GM12873 (cell line): ENCODE results near the gene CACNA1E.

Source experiments
- TF ChIP-seq, protein P1 (sequence below): IDR thresholded peaks from 2 replicates; pipeline ENCODE4 v1.5.1; 2012; ENCODE audit warnings: low read depth, mild to moderate bottlenecking, moderate library complexity, low read length, control low read depth; ENCODE audit not compliant: insufficient read depth; ENCODE audit errors: missing control alignments

CACNA1E gene

GRCh38 chr1:181817091-181817490 is 333.8 kb downstream of the CACNA1E start:
- TF ChIP-seq, protein P1, sequence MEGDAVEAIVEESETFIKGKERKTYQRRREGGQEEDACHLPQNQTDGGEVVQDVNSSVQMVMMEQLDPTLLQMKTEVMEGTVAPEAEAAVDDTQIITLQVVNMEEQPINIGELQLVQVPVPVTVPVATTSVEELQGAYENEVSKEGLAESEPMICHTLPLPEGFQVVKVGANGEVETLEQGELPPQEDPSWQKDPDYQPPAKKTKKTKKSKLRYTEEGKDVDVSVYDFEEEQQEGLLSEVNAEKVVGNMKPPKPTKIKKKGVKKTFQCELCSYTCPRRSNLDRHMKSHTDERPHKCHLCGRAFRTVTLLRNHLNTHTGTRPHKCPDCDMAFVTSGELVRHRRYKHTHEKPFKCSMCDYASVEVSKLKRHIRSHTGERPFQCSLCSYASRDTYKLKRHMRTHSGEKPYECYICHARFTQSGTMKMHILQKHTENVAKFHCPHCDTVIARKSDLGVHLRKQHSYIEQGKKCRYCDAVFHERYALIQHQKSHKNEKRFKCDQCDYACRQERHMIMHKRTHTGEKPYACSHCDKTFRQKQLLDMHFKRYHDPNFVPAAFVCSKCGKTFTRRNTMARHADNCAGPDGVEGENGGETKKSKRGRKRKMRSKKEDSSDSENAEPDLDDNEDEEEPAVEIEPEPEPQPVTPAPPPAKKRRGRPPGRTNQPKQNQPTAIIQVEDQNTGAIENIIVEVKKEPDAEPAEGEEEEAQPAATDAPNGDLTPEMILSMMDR, result no peak

- TF ChIP-seq, protein P1, result no peak
These were observed 335.1 kb downstream of the CACNA1E start for GRCh38 chr1:181818459-181818858.

GRCh38 chr1:181818943-181819342 is 335.6 kb downstream of the CACNA1E start:
- TF ChIP-seq, protein P1, result no peak

DNA sequence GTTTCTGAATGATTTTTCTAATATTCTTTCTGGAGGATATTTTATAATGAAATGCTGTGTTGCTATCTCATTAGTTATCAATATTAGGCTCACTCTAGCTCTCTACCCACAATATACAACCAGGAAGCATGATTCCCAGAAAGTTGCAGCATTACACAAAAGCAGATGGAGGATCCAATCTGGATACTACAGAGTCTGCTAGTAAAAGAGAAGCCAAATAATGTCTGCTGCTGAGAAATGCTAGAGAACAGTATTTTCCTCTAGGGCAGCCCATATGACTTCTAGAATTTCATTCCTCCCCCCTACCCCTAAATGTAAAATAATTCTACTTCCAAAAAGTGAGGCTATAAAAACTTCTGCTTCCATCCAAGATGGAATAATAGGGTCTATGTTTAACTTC is 338.4 kb downstream of the CACNA1E start:
- TF ChIP-seq, protein P1, result no peak

DNA sequence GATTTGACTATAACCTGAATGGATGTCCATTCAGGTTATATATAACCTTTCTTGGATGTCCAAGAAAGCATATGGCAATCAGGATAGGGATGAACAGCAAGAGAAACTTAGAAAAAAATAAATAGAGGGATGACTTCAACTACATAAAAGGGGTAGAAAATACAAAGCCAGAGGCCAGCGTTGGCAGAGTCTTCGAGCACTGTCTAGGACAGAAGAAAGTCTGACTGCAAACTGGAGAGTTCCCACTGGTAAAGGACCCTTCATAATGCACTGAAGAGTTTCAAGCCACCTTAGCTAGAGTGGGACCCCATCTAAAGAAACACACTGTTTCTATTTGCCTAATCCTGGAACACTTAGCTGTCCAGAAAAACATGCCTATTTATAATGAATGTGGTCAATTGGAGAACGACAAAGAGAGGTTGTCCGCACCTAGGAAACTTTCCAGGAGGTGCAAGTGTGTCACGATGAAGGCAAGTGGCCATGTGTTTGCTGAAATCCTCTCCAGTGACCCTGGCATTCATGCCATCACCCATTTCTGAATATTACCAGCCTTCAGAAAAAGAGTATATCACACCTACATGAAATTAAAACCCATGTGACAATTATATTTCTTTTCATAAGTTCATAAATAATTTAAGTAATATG is 362.8 kb downstream of the CACNA1E start:
- TF ChIP-seq, protein P1, result no peak

DNA sequence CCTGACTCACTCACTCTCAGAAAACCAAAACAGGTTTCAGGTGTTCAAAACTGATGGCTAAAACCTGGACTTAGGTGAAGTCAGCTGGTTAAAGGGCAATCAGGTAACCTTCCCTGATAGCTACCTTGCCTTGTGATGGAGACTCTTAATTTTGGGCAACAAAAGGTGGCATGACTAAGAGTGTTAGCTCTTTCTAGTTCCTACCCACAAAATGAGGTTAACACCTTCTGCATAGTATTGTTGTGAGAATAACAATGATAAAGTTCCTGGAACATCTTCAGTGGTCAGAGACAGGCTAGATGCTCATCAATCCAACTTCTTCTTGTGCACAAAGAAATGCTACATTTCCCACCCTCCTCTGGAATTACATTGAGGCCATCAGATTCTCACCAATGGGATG is 363.4 kb downstream of the CACNA1E start:
- TF ChIP-seq, protein P1, result no peak

DNA sequence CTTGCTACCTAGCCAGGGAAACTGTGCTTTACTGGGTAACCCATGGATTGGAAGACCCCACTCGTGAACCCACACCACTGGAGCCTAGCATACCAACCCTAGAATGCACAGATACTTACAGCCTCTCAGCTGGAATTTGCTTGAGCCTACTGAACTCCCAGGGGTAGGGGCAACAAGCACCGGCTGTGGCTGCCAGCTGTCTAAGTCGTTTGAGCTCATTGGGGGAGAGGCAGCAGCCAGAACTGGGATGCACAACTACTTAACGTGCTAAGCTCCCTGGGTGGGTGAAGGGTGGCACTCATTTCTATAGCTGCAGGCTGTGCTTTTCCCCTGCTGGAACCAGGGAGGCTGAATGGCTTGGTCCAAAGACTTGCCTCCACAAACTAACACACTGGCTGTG is 365.8 kb downstream of the CACNA1E start:
- TF ChIP-seq, protein P1, result no peak
